ENCODE measurements around the gene C6orf52. TPM values are rescaled to one million over a fixed set of nuclear protein-coding genes. Genes with fewer than 3 reads are reported as not detected.

C6orf52 gene
- total RNA-seq, 8 experiments from 2014 or later: 3.6 to 15.7 (median 11.3) TPM; not detected in 2

GRCh38 chr6:10624836-10625235, 69.6 kb downstream of the C6orf52 start:
- ATAC-seq (replicated peaks in 6 of 8): no peak
- in situ Hi-C loops (cut with MboI; ENCODE audit: low pct_unique_long_range_greater_than_20kb in 2 of 9, low sequenced_read_pairs in 9 of 9, unreplicated experiment in 9 of 9): no loop called here

GRCh38 chr6:10621847-10622246, 72.6 kb downstream of the C6orf52 start:
- no peak for ATAC-seq (replicated peaks in 6 of 8)
- H3K27ac ChIP-seq: no peak overlapping the region
- 80 to 100% (median 96%) methylated on average over 2 to 3 of the region's 4 CpGs; no CpG with 5 or more reads in 6 of the 10 experiments for WGBS, 10 experiments

More at GRCh38 chr6:10624836-10625235, 69.6 kb downstream of the C6orf52 start:
- WGBS, 10 experiments: 26 to 100% (median 90%) methylated on average over 3 to 5 of the region's 5 CpGs
- no peak overlapping the region for H3K27ac ChIP-seq
- H3K4me1 ChIP-seq (replicated peaks in 1 of 2): no peaks in the 10 kb centered on the region
- no peak overlapping the region for H3K4me3 ChIP-seq

More at GRCh38 chr6:10621847-10622246, 72.6 kb downstream of the C6orf52 start:
- in situ Hi-C loops (cut with MboI; ENCODE audit: low pct_unique_long_range_greater_than_20kb in 2 of 9, low sequenced_read_pairs in 9 of 9, unreplicated experiment in 9 of 9): no loop called here
- Histone ChIP-seq H3K4me3 (no peak overlapping the region), H3K4me1 (replicated peaks in 1 of 2) (no peaks in the 10 kb centered on the region)

Other genes with a start within 250 kb of the C6orf52 start
- 10 to 100 TPM in 4 of 8 experiments, 1 to 10 TPM in 3, under 1 TPM in 1; 0.51 to 19.7 (median 8.0) TPM for gene GCNT2, start 173.3 kb downstream of the C6orf52 start, total RNA-seq
- gene PAK1IP1, start 356 bp upstream of the C6orf52 start, total RNA-seq: 10 to 100 TPM; 21.5 to 28.3 (median 25.8) TPM
- 100 to 1,000 TPM in 7 of 8 experiments, 10 to 100 TPM in 1; 84.9 to 199 (median 119) TPM for gene TMEM14C, start 28.5 kb upstream of the C6orf52 start, total RNA-seq
- 100 to 1,000 TPM in 4 of 8 experiments, 10 to 100 TPM in 4; 63.6 to 133 (median 99.1) TPM for gene TMEM14B, start 53.2 kb upstream of the C6orf52 start, total RNA-seq
- 1 to 10 TPM in 4 of 8 experiments, under 1 TPM in 4; 0.25 to 5.1 (median 0.87) TPM for gene MAK, start 143.9 kb upstream of the C6orf52 start, total RNA-seq
- under 1 TPM in 6 of 8 experiments, not detected in 2; 0.13 to 0.57 (median 0.20) TPM for gene GCM2, start 187.4 kb upstream of the C6orf52 start, total RNA-seq
- gene SYCP2L, start 192.4 kb upstream of the C6orf52 start, total RNA-seq: 1 to 10 TPM in 7 of 8 experiments, not detected in 1; 1.0 to 3.3 (median 2.5) TPM

Data from motor neuron (in vitro differentiated cells).